ENCODE results near the gene SLC4A11.

GRCh38 chr20:3279761-3280160, 40.8 kb upstream of the SLC4A11 start:
- TF ChIP-seq CTCF (IDR thresholded peaks at IDR 0.05; ENCODE audit: insufficient read depth, low read length) = no peak
- TF ChIP-seq REST (IDR thresholded peaks at IDR 0.05; ENCODE audit: insufficient replicate concordance, low read depth) = no peak
- TF ChIP-seq POLR2AphosphoS5 (IDR thresholded peaks at IDR 0.05; ENCODE audit: low read depth) = no peak
